ENCODE data around the gene NAPB. TPM values are rescaled to one million over a fixed set of nuclear protein-coding genes. Genes with fewer than 3 reads are reported as not detected.

Gene NAPB
- 4.2 and 6.4 TPM in 2 replicates for total RNA-seq

GRCh38 chr20:23420943-23421931 lies at the start of gene NAPB:
Gene NAPB (minus strand): TSS chr20:23421488. CDS start chr20:23421402, 86 bp downstream.

GRCh38 chr20:23452776-23453175 lies 31.5 kb upstream of the NAPB start, which contains the start of gene CST11:
Gene CST11 (minus strand): TSS chr20:23452876. CDS start chr20:23452811, 65 bp downstream.

GRCh38 chr20:23361476-23362391 lies 59.6 kb downstream of the NAPB start, which contains the start of gene GZF1:
Gene GZF1 (plus strand): TSS chr20:23362182. CDS start chr20:23364384, 2,202 bp downstream.

GRCh38 chr20:23350196-23350903 lies 70.9 kb downstream of the NAPB start, which contains the start of gene NXT1:
Gene NXT1 (plus strand): TSS chr20:23350791. CDS start chr20:23354042, 3,251 bp downstream.

Other genes starting within 250 kb of the NAPB start
- gene NXT1, start 70.7 kb downstream of the NAPB start, total RNA-seq = 26.6 and 27.6 TPM in 2 replicates
- 6.0 and 10.4 TPM in 2 replicates for gene GZF1, start 59.3 kb downstream of the NAPB start, total RNA-seq
- not detected in 2 replicates for gene CSTL1, start 18.2 kb upstream of the NAPB start, total RNA-seq
- not detected in 2 replicates for gene CST11, start 31.4 kb upstream of the NAPB start, total RNA-seq
- gene CST8, start 69.6 kb upstream of the NAPB start, total RNA-seq = not detected in 2 replicates
- not detected in 2 replicates for gene CST9L, start 147.0 kb upstream of the NAPB start, total RNA-seq
- gene CST9, start 184.4 kb upstream of the NAPB start, total RNA-seq = not detected in 2 replicates
- 3,122 and 3,177 TPM in 2 replicates for gene CST3, start 216.5 kb upstream of the NAPB start, total RNA-seq

Data from cardiac ventricle fibroblast (primary cell).